Mucosa of descending colon (tissue), 3 donors: ENCODE data around the gene EXOC5. TPM values are rescaled to one million over a fixed set of nuclear protein-coding genes. Genes with fewer than 3 reads are reported as not detected.
"Not testable (repeated sequence)": the region's sequence is repeated elsewhere in the genome, so short reads cannot be mapped to it uniquely, and the experiment has no call there.

ENCODE experiments used
- ATAC-seq: fragments of 200-7000 bp; cut with Tn5 transposase; one replicate; pipeline ENCODE4 v1.9.1; 2020; ENCODE audit warnings: mild to moderate bottlenecking, moderate library complexity
- DNase-seq, 3 donors: peaks; one replicate each; pipeline ENCODE4 v3.0.0-alpha.2; 2020
- H3K36me3 ChIP-seq: fragments of 200-600 bp; one replicate; pipeline ENCODE4 v1.8.0; 2021; ENCODE audit warnings: low read depth, mild to moderate bottlenecking
- H3K4me1 ChIP-seq: fragments of 200-600 bp; one replicate; pipeline ENCODE4 v1.8.0; 2021; ENCODE audit warnings: low read depth, mild to moderate bottlenecking
- H3K4me3 ChIP-seq: fragments of 200-600 bp; one replicate; pipeline ENCODE4 v1.8.0; 2021; ENCODE audit warnings: mild to moderate bottlenecking
- H3K9me3 ChIP-seq: fragments of 200-600 bp; one replicate; pipeline ENCODE4 v1.8.0; 2021; ENCODE audit warnings: mild to moderate bottlenecking
- CTCF ChIP-seq: fragments of 200-600 bp; IDR thresholded peaks from one replicate; pipeline ENCODE4 v1.8.0; 2022; ENCODE audit warnings: antibody characterized with exemption, mild to moderate bottlenecking
- intact Hi-C, 2 donors: fragments of 100-400 bp; cut with DNase I in 1 of 2; cut with micrococcal nuclease in 1 of 2; formaldehyde crosslinking; loops; one replicate each; pipeline versions ENCODE4 v1.11.0 to v1.11.1; 2022; cut with DNase I, micrococcal nuclease
- total RNA-seq, 3 donors: library from RNA; stranded (reverse); fragmentation: NEBNext Ultra II Directional in 2 of 3; extraction: Animal tissue kit (Norgen Biotek cat#: 25700) in 2 of 3; gene quantifications; one replicate each; pipeline versions ENCODE4 v1.2.1 to v1.2.4, GENCODE V29; 2021 to 2023
- donor health status: DM: no; HTN: no; CAD: no; lungs with moderate emphysema.
- donor health status: DM: no; HTN: no; CAD: no.
- donor health status: DM: no; HTN: yes; CAD: no.

EXOC5 gene
- total RNA-seq, 3 donors from 2014 or later = 40.9 to 69.3 (median 44.2) TPM

GRCh38 chr14:57266065-57266464 lies 2.6 kb downstream of the EXOC5 start:
- ATAC-seq = no peak
- intact Hi-C loops = no loop called here
- Histone ChIP-seq H3K4me1 (peaks cover 23% of the 10 kb centered on the region), H3K9me3 (no peaks in the 10 kb centered on the region), H3K36me3 (no peaks in the 10 kb centered on the region), H3K4me3 (no peak overlapping the region)
- DNase-seq = no peak
- TF ChIP-seq CTCF = no peak

- Histone ChIP-seq H3K36me3 (no peaks in the 10 kb centered on the region), H3K9me3 (no peaks in the 10 kb centered on the region), H3K4me3 (no peak overlapping the region), H3K4me1 (peaks cover 6% of the 10 kb centered on the region)
- no peak for DNase-seq
- ATAC-seq = no peak
- TF ChIP-seq CTCF = no peak
- intact Hi-C loops = no loop called here
Measured at GRCh38 chr14:57262117-57262516, 6.6 kb downstream of the EXOC5 start.

- ATAC-seq (no peak), DNase-seq (no peak)
- TF ChIP-seq CTCF = no peak
- intact Hi-C loops = no loop called here
- Histone ChIP-seq H3K4me3 (no peak overlapping the region), H3K36me3 (no peaks in the 10 kb centered on the region), H3K4me1 (peaks cover 1% of the 10 kb centered on the region), H3K9me3 (no peaks in the 10 kb centered on the region)
Measured at GRCh38 chr14:57261604-57262003, 7.1 kb downstream of the EXOC5 start.

- intact Hi-C loops = no loop called here
- no peak for TF ChIP-seq CTCF
- H3K36me3 ChIP-seq = no peaks in the 10 kb centered on the region
- H3K9me3 ChIP-seq = no peaks in the 10 kb centered on the region
- no peak for DNase-seq
- no peak for ATAC-seq
- no peaks in the 10 kb centered on the region for H3K4me1 ChIP-seq
- no peak overlapping the region for H3K4me3 ChIP-seq
Measured at GRCh38 chr14:57259672-57260071, 9.0 kb downstream of the EXOC5 start.

- H3K4me1 ChIP-seq, H3K9me3 ChIP-seq, DNase-seq, ATAC-seq, H3K4me3 ChIP-seq, H3K36me3 ChIP-seq, intact Hi-C loops: not testable (repeated sequence)
Measured at GRCh38 chr14:57258221-57258620, 10.5 kb downstream of the EXOC5 start.

GRCh38 chr14:57254884-57255283 lies 13.8 kb downstream of the EXOC5 start:
- ATAC-seq = no peak
- TF ChIP-seq CTCF = no peak

More at GRCh38 chr14:57254884-57255283, 13.8 kb downstream of the EXOC5 start:
- Histone ChIP-seq H3K4me3 (no peak overlapping the region), H3K9me3 (no peaks in the 10 kb centered on the region), H3K4me1 (no peaks in the 10 kb centered on the region), H3K36me3 (no peaks in the 10 kb centered on the region)
- intact Hi-C loops = no loop called here
- no peak for DNase-seq
